Renal cortical epithelial cell (primary cell): ENCODE data around the gene GUCY2C. TPM values are rescaled to one million over a fixed set of nuclear protein-coding genes. Genes with fewer than 3 reads are reported as not detected.
A peak's percentile ranks its signal among the peaks of the same experiment; 100 is the strongest.
"Not testable (repeated sequence)": the region's sequence is repeated elsewhere in the genome, so short reads cannot be mapped to it uniquely, and the experiment has no call there.

Source experiments
- DNase-seq: peaks from one replicate; pipeline ENCODE4 v3.0.0-alpha.2; 2011; ENCODE audit warnings: low read depth
- total RNA-seq: library from RNA; depleted of rRNA; stranded (reverse); fragments of >200 nt; gene quantifications from 2 replicates; pipeline ENCODE4 v1.2.3, GENCODE V29; 2014

GUCY2C gene
- total RNA-seq = not detected in 2 replicates

GRCh38 chr12:14696265-14696741 lies at the start of gene GUCY2C:
Gene GUCY2C (minus strand): TSS chr12:14696599. CDS start chr12:14696448, 151 bp downstream.
- no peak for DNase-seq

GRCh38 chr12:14743061-14743460 lies 46.7 kb upstream of the GUCY2C start:
- DNase-seq = no peak

GRCh38 chr12:14741942-14742341 lies 45.5 kb upstream of the GUCY2C start:
- no peak for DNase-seq

GRCh38 chr12:14741153-14741552 lies 44.8 kb upstream of the GUCY2C start:
- DNase-seq = peak; percentile 39

- DNase-seq = not testable (repeated sequence)
These were observed 40.0 kb upstream of the GUCY2C start for GRCh38 chr12:14736441-14736840.

- no peak for DNase-seq
These were observed 35.4 kb upstream of the GUCY2C start for GRCh38 chr12:14731821-14732220.

- no peak for DNase-seq
These were observed 33.2 kb upstream of the GUCY2C start for GRCh38 chr12:14729586-14729985.

GRCh38 chr12:14723763-14724162 lies 27.4 kb upstream of the GUCY2C start:
- peak; percentile 13 for DNase-seq

- peak; percentile 44 for DNase-seq
These were observed 20.5 kb upstream of the GUCY2C start for GRCh38 chr12:14716848-14717444.

GRCh38 chr12:14714437-14714836 lies 18.0 kb upstream of the GUCY2C start:
- DNase-seq = no peak

- DNase-seq = no peak
These were observed 14.4 kb upstream of the GUCY2C start for GRCh38 chr12:14710632-14711320.

GRCh38 chr12:14701809-14702568 lies 5.6 kb upstream of the GUCY2C start:
- no peak for DNase-seq

- no peak for DNase-seq
These were observed 4.5 kb upstream of the GUCY2C start for GRCh38 chr12:14700935-14701334.

GRCh38 chr12:14699923-14700322 lies 3.5 kb upstream of the GUCY2C start:
- no peak for DNase-seq

- no peak for DNase-seq
These were observed 2.2 kb upstream of the GUCY2C start for GRCh38 chr12:14698555-14698954.

- DNase-seq = no peak
These were observed 671 bp downstream of the GUCY2C start for GRCh38 chr12:14695715-14696141.

GRCh38 chr12:14694970-14695369 lies 1.4 kb downstream of the GUCY2C start:
- DNase-seq = no peak

GRCh38 chr12:14694145-14694714 lies 2.2 kb downstream of the GUCY2C start:
- no peak for DNase-seq

- DNase-seq = no peak
These were observed 3.3 kb downstream of the GUCY2C start for GRCh38 chr12:14693116-14693515.

- DNase-seq = no peak
These were observed 4.8 kb downstream of the GUCY2C start for GRCh38 chr12:14691560-14691959.

- DNase-seq = peak; percentile 9
These were observed 6.4 kb downstream of the GUCY2C start for GRCh38 chr12:14689996-14690395.

GRCh38 chr12:14689144-14689543 lies 7.3 kb downstream of the GUCY2C start:
- no peak for DNase-seq
